ENCODE measurements around the gene TMX2. TPM values are rescaled to one million over a fixed set of nuclear protein-coding genes. Genes with fewer than 3 reads are reported as not detected.

TMX2 gene
- total and polyA plus RNA-seq, 10 donors = 36.0 to 57.0 (median 49.1) TPM

DNA sequence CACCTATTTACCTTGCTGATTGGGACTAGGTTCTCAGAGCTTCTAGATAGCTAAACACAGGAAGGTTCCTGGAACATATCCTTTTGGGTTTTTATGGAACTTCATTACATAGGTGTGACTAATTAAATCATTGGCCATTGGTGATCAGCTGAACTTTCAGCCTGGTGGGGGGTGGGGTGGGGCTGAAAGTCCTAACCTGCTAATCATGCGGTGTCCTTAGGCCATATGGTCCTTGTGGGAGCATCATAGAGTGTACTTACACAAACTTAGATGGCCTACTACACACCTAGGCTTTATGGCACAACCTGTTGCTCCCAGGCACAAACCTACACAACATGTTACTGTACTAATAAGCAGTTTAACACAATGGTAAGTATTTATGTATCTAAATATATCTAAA is 20.3 kb downstream of the TMX2 start:
- Histone ChIP-seq H3K27ac (no peak overlapping the region), H3K9me3 (no peaks in the 10 kb centered on the region), H3K27me3 (replicated peaks in 1 of 7) (no peaks in the 10 kb centered on the region), H3K4me1 (peaks cover 0 to 15% (median 2%) of the 10 kb centered on the region in 6 donors), H3K4me3 (no peak overlapping the region), H3K36me3 (peaks cover 0 to 46% (median 6%) of the 10 kb centered on the region in 6 donors)
- WGBS, 5 donors = 94 to 100% (median 100%) methylated on average over 1 of the region's 1 CpG
- no peak for DNase-seq
- intact Hi-C loops (cut with DNase I; ENCODE audit: low total_unique reads) = no loop called here
- TF ChIP-seq, protein P1, sequence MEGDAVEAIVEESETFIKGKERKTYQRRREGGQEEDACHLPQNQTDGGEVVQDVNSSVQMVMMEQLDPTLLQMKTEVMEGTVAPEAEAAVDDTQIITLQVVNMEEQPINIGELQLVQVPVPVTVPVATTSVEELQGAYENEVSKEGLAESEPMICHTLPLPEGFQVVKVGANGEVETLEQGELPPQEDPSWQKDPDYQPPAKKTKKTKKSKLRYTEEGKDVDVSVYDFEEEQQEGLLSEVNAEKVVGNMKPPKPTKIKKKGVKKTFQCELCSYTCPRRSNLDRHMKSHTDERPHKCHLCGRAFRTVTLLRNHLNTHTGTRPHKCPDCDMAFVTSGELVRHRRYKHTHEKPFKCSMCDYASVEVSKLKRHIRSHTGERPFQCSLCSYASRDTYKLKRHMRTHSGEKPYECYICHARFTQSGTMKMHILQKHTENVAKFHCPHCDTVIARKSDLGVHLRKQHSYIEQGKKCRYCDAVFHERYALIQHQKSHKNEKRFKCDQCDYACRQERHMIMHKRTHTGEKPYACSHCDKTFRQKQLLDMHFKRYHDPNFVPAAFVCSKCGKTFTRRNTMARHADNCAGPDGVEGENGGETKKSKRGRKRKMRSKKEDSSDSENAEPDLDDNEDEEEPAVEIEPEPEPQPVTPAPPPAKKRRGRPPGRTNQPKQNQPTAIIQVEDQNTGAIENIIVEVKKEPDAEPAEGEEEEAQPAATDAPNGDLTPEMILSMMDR (IDR thresholded peaks at IDR 0.05 in 8 of 11, conservative IDR thresholded peaks at IDR 0.05 in 3 of 11) = no peak
- TF ChIP-seq POLR2A (IDR thresholded peaks at IDR 0.05) (no peak), POLR2AphosphoS5 (IDR thresholded peaks at IDR 0.05) (no peak)

DNA sequence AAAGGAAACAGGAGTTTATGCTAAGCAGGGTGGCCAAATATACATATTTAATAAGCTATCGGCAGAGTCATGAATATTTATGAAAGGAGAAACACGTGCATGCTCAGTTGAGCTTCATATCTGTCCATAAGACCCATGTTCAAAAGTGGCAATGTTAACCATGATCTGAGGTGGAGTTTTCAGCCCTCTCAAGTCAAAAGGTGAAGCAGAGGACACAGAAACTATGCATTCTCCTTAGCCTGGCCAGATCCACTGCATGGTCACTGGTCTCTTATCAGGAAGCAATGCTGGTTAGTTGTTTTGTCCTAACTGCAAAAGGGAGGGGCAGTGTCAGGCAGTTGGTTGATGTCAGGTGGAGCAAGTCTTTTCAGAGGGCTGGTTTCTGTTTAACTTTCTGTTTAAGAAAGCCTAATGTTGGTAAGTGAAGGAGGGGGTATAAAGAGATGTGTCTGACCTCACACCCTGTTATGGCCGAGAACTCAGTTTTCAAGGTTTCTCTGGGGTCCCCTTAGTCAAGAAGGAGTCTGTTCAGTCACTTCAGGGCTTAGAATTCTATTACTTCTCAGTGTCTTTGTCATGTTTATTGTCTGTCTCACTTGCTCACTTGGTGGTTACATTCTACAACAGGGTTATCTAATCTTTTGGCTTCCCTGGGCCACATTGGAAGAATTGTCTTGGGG is 23.4 kb downstream of the TMX2 start:
- WGBS, 5 donors = 75 to 84% (median 83%) methylated on average over 3 of the region's 3 CpGs
- TF ChIP-seq, protein P1 (IDR thresholded peaks at IDR 0.05 in 8 of 11, conservative IDR thresholded peaks at IDR 0.05 in 3 of 11) = no peak
- TF ChIP-seq POLR2AphosphoS5 (IDR thresholded peaks at IDR 0.05) = no peak
- peaks cover 3 to 19% (median 7%) of the 10 kb centered on the region in 6 donors for H3K4me1 ChIP-seq
- no peaks in the 10 kb centered on the region for H3K9me3 ChIP-seq
- no peaks in the 10 kb centered on the region for H3K27me3 ChIP-seq (replicated peaks in 1 of 7)
- peaks cover 0 to 64% (median 25%) of the 10 kb centered on the region in 6 donors for H3K36me3 ChIP-seq
- no peak overlapping the region for H3K4me3 ChIP-seq
- intact Hi-C loops (cut with DNase I; ENCODE audit: low total_unique reads) = no loop called here
- DNase-seq = no peak
- H3K27ac ChIP-seq = no peak overlapping the region

DNA sequence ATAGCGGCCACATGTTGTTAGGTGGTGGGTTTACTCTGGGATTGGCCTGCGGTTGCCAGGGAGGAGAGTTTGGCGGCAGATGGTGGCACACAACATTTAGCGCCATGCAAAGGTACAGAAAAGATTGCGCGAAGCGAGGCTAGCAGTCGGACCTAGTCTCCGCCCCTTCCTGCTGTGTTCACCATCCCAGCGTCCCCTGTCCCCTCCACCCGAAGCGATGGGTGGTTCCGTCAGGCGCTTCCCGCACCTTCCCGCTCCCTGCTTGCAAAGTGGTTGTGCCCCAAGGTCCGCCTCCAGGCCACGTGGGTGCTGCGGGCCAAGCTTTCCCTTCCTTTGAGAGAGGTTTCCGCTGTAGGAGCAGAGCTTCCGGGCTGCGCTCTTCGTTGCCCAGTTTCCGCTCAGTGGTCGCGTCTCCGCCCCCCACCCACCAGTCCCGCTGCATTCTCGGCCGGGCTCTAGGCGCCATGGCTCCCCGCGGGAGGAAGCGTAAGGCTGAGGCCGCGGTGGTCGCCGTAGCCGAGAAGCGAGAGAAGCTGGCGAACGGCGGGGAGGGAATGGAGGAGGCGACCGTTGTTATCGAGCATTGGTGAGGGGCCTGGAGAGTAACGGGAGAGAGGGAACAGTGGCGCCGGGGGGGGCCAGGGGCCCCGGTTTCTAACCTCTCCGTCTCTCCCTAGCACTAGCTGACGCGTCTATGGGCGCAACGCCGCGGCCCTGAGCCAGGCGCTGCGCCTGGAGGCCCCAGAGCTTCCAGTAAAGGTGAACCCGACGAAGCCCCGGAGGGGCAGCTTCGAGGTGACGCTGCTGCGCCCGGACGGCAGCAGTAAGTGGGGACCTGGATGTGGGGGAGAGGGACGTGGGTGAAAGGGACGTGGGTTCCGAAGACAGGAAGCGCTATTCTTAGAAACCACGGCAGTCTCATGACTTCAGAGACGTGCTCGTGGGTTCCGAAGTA is 29.0 kb downstream of the TMX2 start, which contains the start of gene SELENOH:
SELENOH (plus strand) TSS at position 360 of the 955 bp plus-strand sequence; CDS start at position 465, 105 bp downstream.
- intact Hi-C loops (cut with DNase I; ENCODE audit: low total_unique reads) = no loop called here
- H3K4me3 ChIP-seq = peak within 1 kb of the TSS; percentile 56 to 94 (median 90)
- peak; percentile 98 for DNase-seq
- H3K4me1 ChIP-seq = peaks cover 15 to 56% (median 37%) of the 10 kb centered on the region in 6 donors
- no peaks in the 10 kb centered on the region for H3K9me3 ChIP-seq
- 0 to 1% (median 0%) methylated on average over 57 to 75 of the region's 75 CpGs for WGBS, 5 donors
- H3K27ac ChIP-seq = peak within 1 kb of the TSS; percentile 93 to 98 (median 96)
- H3K27me3 ChIP-seq (replicated peaks in 1 of 7) = no peaks in the 10 kb centered on the region
- TF ChIP-seq POLR2AphosphoS5 (IDR thresholded peaks at IDR 0.05) (peak; percentile 98), POLR2A (IDR thresholded peaks at IDR 0.05) (peak; percentile 48 to 69 (median 58))
- TF ChIP-seq, protein P1 (IDR thresholded peaks at IDR 0.05 in 8 of 11, conservative IDR thresholded peaks at IDR 0.05 in 3 of 11) = peak in 1 of 11 experiments; percentile 4
- peaks cover 0 to 78% (median 59%) of the 10 kb centered on the region in 6 donors for H3K36me3 ChIP-seq
